Measurements from ENCODE around the gene AOPEP. TPM values are rescaled to one million over a fixed set of nuclear protein-coding genes. Genes with fewer than 3 reads are reported as not detected.

Gene AOPEP
- total RNA-seq, 2 experiments from 2014 or later = 6.9 to 7.0 TPM

- Mint-ChIP-seq H3K4me1 (ENCODE audit: low read depth) (peaks cover 21% of the 10 kb centered on the region), H3K27me3 (no peaks in the 10 kb centered on the region), H3K36me3 (ENCODE audit: low read depth) (peaks cover 5% of the 10 kb centered on the region), H3K4me3 (no peak overlapping the region), H3K9me3 (no peaks in the 10 kb centered on the region), H3K27ac (no peak overlapping the region)
- ChIA-PET POLR2A (interaction anchor here (0.6 kb wide), 1 partner anchor 1522 kb away, joined by 5 read pairs; the partner anchor contains the start of gene CDC14B), CTCF (no interaction called here)
- H3K27me3 ChIP-seq (ENCODE audit: control insufficient read depth in 1 of 2, insufficient read depth in 2 of 2, low read length in 2 of 2) = no peaks in the 10 kb centered on the region
- no peak overlapping the region for H3K27ac ChIP-seq (ENCODE audit: low read depth in 1 of 2, low read length in 2 of 2)
- intact Hi-C loops (cut with DNase I, micrococcal nuclease) = no loop called here
- peaks cover 5% of the 10 kb centered on the region for H3K4me1 ChIP-seq (ENCODE audit: insufficient read depth, low read length)
- no peak overlapping the region for H3K4me3 ChIP-seq (ENCODE audit: low read length)
- DNase-seq = no peak
- no peaks in the 10 kb centered on the region for H3K36me3 ChIP-seq (ENCODE audit: insufficient read depth, low read length)
- no peak for TF ChIP-seq CTCF (IDR thresholded peaks at IDR 0.05)
- no peak for ATAC-seq (ENCODE audit: poor library complexity)
- no peaks in the 10 kb centered on the region for H3K9me3 ChIP-seq (ENCODE audit: control insufficient read depth in 1 of 2, insufficient read depth in 1 of 2, low read length in 2 of 2)
These were observed 370.8 kb downstream of the AOPEP start for GRCh38 chr9:95097279-95097678.

GRCh38 chr9:95098391-95098921 is 372.0 kb downstream of the AOPEP start:
- H3K27ac Mint-ChIP-seq = no peak overlapping the region
- CTCF ChIA-PET = no interaction called here
- no peaks in the 10 kb centered on the region for H3K27me3 Mint-ChIP-seq
- H3K36me3 ChIP-seq (ENCODE audit: insufficient read depth, low read length) = no peaks in the 10 kb centered on the region
- no peak overlapping the region for H3K4me3 ChIP-seq (ENCODE audit: low read length)
- peaks cover 5% of the 10 kb centered on the region for H3K36me3 Mint-ChIP-seq (ENCODE audit: low read depth)
- H3K9me3 ChIP-seq (ENCODE audit: control insufficient read depth in 1 of 2, insufficient read depth in 1 of 2, low read length in 2 of 2) = no peaks in the 10 kb centered on the region
- POLR2A ChIA-PET = no interaction called here
- H3K4me1 Mint-ChIP-seq (ENCODE audit: low read depth) = peaks cover 9% of the 10 kb centered on the region
- DNase-seq (no peak), ATAC-seq (ENCODE audit: poor library complexity) (no peak)
- intact Hi-C loops (cut with DNase I, micrococcal nuclease) = no loop called here
- no peaks in the 10 kb centered on the region for H3K27me3 ChIP-seq (ENCODE audit: control insufficient read depth in 1 of 2, insufficient read depth in 2 of 2, low read length in 2 of 2)
- no peaks in the 10 kb centered on the region for H3K4me1 ChIP-seq (ENCODE audit: insufficient read depth, low read length)
- H3K27ac ChIP-seq (ENCODE audit: low read depth in 1 of 2, low read length in 2 of 2) = no peak overlapping the region
- no peak overlapping the region for H3K4me3 Mint-ChIP-seq
- no peaks in the 10 kb centered on the region for H3K9me3 Mint-ChIP-seq
- no peak for TF ChIP-seq CTCF (IDR thresholded peaks at IDR 0.05)

- Histone ChIP-seq H3K27me3 (ENCODE audit: control insufficient read depth in 1 of 2, insufficient read depth in 2 of 2, low read length in 2 of 2) (no peaks in the 10 kb centered on the region), H3K4me1 (ENCODE audit: insufficient read depth, low read length) (no peaks in the 10 kb centered on the region), H3K36me3 (ENCODE audit: insufficient read depth, low read length) (no peaks in the 10 kb centered on the region), H3K4me3 (ENCODE audit: low read length) (no peak overlapping the region), H3K9me3 (ENCODE audit: control insufficient read depth in 1 of 2, insufficient read depth in 1 of 2, low read length in 2 of 2) (no peaks in the 10 kb centered on the region), H3K27ac (ENCODE audit: low read depth in 1 of 2, low read length in 2 of 2) (no peak overlapping the region)
- intact Hi-C loops (cut with DNase I, micrococcal nuclease) = no loop called here
- H3K9me3 Mint-ChIP-seq = no peaks in the 10 kb centered on the region
- no peak for TF ChIP-seq CTCF (IDR thresholded peaks at IDR 0.05)
- CTCF ChIA-PET = no interaction called here
- H3K27ac Mint-ChIP-seq = no peak overlapping the region
- no peaks in the 10 kb centered on the region for H3K27me3 Mint-ChIP-seq
- H3K36me3 Mint-ChIP-seq (ENCODE audit: low read depth) = peaks cover 5% of the 10 kb centered on the region
- no peak overlapping the region for H3K4me3 Mint-ChIP-seq
- ATAC-seq (ENCODE audit: poor library complexity) = no peak
- H3K4me1 Mint-ChIP-seq (ENCODE audit: low read depth) = no peaks in the 10 kb centered on the region
- POLR2A ChIA-PET = no interaction called here
- DNase-seq = no peak
These were observed 373.0 kb downstream of the AOPEP start for GRCh38 chr9:95099321-95100070.

Data from CD4-positive, alpha-beta T cell (primary cell).